Stimulated activated CD8-positive, alpha-beta memory T cell treated with anti-CD3 and anti-CD28 coated beads, Interleukin-2, amount 100 ng/mL, for 1 hour (primary cell): Measurements from ENCODE around the gene PAX8.
"Not testable (repeated sequence)": the region's sequence is repeated elsewhere in the genome, so short reads cannot be mapped to it uniquely, and the experiment has no call there.

Experiments used
- DNase-seq, 2 donors: peaks; one replicate each; pipeline ENCODE4 v3.0.0-alpha.2; 2020; ENCODE audit warnings: low read depth in 2 of 2

The PAX8 gene

DNA sequence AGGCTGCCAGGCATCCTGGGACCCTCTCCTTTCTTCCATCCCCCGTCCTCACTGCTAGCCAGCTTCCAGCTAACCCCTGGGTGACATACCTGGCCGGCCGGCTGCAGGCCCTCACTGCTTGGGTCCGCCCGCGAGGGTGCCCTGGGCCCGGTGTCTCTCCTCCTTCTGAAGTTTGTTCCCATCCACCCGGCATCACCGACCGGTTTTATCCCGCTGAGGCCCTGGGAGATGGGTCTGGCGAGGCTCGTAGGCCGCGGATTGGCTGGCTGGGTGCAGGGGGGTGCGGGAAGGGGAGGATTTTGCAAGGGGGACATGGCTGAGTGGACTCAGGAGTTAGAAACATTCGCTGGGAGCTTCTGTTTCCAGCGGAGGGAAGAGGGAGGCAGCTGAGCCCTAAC lies at the start of gene PAX8:
Gene PAX8 (minus strand): TSS at position 180 of the 398 bp plus-strand sequence. CDS start 527 bp downstream, outside the sequence.
- no peak for DNase-seq

DNA sequence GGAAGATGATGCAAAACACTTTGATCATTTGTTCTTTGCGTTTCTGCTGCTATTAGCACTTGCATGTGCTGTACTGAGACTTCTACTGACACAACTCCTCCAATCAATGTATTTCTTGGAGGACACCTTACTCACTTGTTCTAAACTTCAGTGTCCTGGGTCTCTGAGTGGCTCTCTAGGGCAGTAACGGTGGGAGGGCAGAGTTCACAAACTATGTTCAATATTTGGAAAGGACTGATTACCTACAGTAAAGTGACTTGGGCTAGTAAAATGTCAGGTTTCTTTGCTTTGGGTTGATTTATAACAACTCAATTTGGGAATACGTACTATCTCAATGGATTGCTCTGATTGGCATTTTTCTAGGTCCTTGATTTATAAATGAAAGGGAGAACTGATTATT lies 49.3 kb upstream of the PAX8 start:
- no peak for DNase-seq

DNA sequence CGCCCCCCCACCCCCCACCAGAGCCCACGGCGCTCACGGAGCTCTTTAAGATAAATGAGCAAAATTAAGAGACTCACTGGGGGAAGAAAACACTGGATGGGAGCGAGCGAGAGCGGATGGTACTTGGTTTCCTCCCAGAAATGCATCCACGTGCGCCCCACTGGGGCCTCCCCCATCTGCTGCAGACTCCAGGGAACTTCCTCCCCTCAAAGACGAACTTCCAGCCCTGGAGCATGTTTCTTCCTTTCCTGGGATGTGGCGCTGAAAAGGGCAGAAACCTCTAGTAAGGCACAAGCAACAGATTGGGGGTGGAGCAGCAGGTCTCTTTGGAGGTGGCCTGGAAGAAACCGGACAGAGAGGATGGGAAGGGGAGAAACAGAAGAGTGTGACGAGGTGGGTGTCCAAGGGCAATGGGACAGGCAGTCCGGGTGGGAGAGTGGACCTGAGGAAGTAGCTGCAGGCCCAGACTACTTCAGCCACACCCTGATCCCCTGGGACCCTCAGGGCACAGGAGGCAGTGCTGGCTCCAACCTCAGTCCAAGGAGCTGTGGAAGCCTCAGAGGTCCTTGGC lies 46.5 kb upstream of the PAX8 start:
- DNase-seq = not testable (repeated sequence)

DNA sequence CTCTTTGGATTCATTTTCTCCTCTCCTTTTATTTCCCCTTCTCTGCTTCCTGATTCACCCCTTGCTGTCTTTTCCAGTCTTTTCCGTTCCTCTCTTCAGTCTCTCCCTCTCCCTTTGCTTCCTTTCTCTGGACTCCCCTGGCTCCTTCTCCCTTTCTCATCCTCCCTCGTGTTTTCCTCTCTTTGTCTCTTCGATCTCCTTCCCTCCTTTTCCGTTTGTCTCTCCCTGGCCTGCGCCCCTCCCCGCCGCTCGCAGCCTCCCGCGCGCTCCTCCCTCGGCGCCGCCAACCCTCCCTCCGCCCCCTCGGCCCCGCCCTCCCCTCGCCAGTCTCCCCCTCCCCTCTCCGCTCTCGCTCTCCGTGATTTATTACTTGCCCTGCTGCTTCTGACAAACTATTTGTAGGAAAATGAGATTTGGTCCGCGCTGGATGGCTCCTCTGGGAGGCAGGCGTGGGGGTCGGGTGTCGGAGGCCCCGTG lies 46.0 kb upstream of the PAX8 start:
- DNase-seq = peak in 1 of 2 donors; percentile 9

DNA sequence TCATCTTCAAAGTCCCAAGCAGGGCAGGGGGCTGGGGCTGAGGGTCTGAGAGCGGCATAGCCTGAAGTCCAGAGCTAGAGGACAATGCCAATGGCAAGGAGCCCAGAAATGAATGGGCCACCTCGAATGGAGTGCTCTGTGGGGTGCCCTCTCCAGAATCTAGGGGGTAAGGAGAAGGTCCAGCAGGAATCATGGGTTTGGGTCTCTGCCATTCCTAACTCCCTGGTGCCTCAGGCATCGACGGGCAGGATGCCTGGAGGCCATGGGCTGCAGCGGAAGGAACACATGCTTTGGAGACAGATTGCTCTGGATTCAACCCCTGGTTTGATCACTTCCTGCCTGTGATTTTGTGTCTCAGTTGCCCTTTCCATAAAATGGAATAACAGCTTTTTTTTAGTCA lies 44.4 kb upstream of the PAX8 start:
- not testable (repeated sequence) for DNase-seq

DNA sequence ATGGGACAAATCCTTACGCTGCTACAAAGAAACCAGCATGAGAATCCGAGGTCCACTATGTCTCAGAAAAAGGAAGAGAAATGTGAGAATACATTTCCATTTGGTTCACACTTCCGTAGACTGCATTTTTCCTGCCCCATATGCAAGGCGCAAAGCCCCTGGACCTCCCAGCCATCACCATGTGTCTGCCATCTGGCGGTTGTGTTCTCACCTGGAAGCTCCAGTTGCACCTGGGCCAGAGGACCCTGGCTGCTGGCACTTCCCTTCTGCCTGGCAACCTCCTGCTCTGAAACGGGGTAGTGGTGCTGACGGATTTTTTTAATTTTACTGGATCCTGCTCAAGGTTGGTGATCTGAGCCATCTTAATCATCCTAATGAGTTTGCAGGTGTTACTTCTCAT lies 41.4 kb upstream of the PAX8 start:
- DNase-seq = not testable (repeated sequence)

DNA sequence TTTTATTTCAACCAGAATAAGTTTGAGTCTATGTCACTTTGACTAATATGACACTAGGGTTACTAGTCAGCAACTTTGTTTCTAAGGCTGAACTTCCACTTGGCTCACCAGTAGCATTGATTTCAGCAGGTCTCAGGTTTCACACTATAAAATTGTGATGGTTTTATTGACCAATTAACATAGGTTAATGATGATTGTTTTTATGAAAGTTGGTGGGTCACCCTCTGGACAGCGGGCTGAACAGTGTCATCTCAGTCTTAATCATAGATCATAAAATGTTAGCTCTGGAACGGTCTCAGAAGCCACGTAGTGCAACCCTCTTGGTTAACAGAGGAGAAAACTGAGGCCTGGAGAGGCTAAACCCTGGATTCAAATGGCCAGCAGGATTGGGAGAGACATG lies 40.2 kb upstream of the PAX8 start:
- DNase-seq = not testable (repeated sequence)

DNA sequence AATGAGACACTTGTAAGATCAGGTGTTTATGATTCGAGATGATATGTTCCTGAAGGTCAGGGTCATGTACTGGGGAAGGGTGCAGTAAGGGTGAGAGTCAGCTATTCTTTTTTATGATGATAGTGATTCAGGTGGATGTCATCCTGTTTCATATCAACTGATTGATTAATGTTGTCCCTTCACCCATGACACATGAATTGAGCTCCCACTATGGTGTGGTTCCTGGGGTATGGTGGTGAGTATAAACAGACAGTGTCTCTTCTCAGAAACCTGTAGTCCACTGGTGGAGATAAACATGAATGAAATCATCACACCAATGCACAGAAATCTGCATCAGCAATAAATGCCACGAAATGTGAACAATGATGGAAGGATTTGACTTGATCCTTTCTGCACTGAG lies 37.4 kb upstream of the PAX8 start:
- DNase-seq = no peak

DNA sequence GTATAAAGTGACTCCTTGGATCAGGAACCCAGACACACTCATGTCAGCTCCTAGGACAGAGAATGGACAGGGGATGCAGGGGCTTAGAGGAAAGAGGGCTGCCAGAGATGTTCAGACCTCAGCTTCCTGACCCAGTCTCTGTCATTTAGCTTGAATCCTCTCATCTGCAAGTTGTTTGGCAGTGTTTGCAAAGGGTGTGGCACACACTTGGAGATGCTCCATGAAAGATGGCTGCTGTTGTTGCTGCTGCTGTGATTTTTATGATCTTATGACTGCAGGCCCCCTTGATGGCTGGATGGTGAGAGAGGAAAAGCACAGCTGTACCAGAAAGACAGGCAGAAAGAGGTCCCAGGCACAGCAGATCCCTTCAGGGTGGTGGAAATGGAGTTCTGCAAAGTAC lies 35.9 kb upstream of the PAX8 start:
- DNase-seq = not testable (repeated sequence)

DNA sequence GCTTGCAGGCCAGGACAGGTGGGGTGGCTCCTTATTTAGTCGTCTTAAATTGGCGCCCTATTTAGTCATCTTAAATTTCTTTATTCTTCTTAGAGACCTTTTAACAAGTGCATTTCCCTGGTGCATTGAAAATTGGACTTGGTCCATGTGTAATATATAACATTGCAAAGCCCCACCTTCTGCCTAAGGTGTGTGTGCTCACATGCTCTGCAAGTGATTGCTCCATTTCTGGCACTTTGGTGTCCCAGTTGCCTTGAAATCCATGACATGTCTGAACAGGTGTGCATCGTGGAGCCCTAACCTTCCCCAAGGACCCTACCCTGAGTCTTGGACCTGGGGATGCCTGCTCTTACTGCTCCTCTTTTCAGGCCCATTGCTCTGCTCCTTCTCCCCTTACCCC lies 35.5 kb upstream of the PAX8 start:
- not testable (repeated sequence) for DNase-seq

DNA sequence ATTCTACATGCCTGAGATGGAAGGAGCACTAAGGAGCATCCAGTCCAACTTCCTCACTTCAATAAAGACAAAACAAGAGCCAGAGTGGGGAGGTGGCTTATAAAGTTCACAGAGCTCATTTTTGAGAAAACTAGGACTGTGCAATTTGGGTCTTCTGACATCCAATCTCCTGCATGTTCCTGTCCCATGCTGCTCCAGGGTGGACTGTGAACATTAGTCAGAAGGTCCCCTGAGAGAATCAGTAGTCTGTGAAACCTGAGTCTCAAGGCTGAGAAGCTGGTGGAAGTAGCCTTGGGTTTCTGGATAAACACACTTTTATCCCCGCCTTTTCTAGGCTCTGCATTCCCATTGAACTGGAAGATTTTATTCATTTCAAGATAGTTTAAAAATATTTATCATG lies 33.1 kb upstream of the PAX8 start:
- not testable (repeated sequence) for DNase-seq

DNA sequence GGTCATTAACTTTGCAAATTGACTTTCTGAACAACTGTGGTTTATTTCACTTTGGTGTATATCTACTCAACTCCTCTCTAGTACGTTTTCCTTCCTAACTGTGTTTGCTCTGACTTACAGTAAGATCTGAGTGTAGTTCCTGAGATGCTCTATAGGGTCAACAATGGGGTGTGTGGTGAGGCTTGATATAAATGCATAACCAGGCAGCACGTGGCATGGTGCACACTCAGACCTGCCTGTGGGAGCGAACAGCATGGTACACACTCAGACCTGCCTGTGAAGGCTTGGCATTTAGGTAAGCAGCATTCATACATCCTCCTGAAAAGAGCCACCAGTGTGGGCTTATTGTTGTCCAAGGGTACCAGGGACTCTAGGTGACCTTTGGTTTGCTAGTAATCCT lies 32.5 kb upstream of the PAX8 start:
- not testable (repeated sequence) for DNase-seq

DNA sequence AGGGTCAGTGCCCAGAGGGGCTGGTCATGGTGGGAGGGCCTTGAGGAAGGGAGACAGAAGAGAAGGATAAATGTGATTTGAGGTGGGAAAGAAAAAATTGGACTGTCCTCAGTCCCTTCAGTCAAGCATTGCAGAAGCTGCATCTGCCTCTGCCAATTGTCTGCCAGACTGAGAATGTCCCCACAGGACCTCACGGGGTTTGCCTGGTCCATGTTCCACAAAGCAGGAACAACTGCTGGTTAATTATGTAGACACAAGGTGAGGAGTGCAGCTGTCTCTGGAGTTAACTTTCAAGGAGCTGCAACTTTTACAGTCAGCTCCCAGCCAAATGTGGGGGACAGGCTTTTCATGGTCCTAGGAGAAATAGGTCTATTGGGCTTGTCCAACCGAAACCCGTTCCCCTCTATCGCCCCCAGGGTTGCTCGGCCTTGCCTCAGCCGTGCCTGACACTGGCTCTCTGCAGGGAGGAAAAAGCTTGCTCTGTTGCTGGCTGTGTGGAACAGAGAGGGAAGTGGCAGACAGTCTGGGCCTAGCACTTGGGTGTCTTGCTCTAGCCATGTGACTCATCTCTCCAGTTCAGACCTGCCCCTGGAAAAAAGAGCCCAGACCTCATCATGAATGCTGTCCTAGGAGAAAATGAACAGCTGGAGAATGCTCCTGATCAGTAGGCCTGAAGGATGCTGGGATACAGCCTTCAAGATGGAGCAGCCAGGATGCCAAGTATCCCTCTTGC lies 31.1 kb upstream of the PAX8 start:
- no peak for DNase-seq

DNA sequence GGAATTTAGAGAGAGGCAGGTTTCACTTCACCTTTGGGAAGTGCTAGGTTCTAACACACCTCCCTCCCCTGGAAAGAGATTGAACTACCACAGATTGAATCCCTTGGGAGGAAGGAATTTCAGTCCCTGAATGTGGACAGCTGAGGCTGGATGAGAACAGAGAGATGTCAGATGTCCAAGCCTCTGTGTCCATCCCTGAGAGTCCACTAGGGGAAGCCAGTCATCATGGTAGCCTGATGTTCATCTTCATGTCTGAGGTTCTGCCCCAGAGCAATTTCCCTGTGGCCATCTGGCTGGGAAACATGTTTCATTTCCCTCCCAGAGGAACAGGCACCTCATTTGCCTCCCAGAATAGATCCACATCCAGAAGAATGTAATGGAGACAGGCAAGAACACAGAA lies 30.1 kb upstream of the PAX8 start:
- not testable (repeated sequence) for DNase-seq

DNA sequence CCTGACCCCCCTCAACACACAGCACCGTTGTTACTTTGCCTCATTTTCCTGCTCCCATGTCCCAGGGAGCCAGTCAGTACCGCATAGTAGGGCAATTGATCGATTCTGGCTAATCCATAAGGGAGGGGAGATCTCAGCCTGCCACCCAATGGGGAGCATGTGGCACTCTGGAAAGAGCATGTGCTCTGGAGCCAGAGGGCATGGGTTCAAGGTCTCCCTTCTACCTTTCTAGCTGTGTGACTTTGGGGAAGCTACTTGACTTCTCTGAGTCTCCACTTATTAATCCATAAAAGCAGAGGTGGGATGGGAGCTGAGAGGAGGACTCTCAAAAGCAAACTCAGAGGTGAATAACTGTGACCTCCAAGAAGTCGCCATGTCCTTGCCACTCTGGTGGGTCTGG lies 27.5 kb upstream of the PAX8 start:
- not testable (repeated sequence) for DNase-seq

DNA sequence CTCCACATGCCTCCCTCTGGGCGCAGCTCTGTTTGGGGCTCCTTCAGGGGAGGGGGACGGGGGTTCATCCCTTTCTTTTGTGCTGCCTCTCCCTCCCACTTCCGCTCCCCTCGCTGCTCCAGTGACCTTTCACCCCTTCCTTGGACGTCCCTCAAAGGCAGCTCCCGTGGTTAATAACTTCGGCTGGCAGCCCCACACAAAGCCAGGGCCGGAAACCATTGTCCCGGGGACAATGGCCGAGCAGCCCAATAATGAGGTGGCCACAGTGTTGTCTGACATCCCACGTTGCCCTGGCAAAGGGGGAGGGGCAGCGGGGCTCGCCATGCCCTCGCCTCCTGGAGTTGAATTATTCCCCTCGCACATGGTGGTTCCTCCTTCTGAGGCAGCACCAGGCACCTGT lies 27.0 kb upstream of the PAX8 start:
- DNase-seq = not testable (repeated sequence)

DNA sequence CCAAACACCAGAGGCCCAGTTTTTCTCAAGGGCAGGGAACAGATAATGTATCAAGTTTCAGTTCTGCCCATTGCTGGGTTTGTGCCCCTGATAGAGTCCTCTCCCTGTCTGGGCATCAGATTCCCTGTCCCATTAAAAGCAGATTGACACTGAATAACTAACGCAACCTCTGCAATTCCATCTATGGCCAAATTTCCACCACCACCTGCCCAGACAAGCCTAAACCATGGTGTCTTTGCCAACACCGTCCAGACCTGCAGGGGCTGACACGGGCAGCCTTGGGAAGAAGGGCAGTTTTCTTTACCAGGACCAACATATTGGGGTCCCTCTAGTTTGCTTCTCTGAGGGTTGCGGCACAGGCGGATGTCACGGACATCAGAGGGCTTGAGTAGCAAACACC lies 26.4 kb upstream of the PAX8 start:
- no peak for DNase-seq

DNA sequence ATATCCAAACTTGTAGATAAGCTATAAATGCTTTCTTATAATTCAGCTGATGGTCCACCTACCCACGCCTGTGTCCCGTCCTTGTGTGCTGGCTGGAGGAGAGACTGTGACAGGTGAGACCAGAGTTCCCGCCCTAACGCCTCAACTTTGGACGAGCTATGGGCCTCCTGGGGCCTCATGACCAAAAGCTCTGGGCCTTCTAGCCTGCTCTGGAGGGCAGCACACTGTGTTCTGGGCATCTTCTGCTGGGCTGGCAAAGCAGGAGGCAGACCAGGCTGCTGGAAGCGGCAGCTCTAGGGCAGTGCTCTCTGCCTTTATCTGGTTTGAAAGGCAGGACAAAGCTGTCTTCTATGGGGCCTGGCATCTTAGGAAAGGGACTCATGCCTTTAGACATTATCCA lies 26.0 kb upstream of the PAX8 start:
- no peak for DNase-seq

DNA sequence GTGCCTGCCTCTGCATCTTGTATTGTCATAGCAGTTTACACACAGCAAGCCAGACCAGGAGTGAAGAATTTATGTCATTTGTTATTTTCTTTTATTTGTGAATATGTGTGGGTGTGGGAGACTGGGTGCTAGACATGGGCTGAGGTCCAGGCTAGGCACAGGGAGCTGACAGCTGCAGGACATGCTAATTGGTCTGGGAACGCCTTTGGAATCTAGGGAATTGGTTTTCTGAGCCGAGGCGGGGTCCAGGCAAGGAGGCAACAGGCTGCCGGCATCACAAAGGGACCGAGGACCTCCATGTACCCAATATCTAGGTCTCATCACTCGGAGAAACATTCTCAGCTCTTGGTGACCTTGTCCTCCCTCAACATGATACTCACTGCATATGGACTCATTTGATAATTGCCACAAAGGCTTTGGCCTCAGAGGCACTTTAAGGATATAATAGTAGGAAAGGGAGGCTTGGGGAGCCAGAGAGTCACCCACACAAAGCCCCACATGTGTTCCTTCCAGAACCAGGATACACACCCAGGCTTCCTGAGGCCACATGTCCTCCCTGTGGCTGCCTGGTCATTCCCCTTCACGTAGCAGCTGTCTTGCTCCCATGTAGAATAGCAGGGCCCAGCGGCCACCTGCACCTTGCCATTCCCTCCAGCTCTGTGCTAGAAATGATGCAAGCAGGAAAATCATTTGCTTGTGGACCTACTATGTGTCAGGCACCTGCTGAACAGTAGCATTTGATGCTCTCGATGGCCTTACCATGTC lies 23.7 kb upstream of the PAX8 start:
- DNase-seq = not testable (repeated sequence)

DNA sequence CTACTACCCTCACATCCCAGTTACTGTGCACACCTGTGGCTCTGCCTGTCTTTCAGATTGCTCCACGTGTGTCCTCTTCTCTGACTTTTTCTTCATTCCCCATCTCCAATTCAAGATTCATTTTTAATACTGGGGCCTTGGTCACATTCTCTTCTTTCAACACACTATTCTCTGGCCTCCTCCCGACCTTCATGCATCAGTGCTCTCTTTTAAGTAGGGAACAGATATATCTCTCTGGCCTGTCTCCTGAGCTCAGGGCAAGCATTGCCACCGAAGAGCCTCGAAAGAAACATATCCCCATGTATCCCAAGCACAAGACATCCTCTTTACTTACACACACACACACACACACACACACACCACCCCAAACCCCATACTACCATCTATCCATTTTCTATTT lies 21.6 kb upstream of the PAX8 start:
- no peak for DNase-seq

DNA sequence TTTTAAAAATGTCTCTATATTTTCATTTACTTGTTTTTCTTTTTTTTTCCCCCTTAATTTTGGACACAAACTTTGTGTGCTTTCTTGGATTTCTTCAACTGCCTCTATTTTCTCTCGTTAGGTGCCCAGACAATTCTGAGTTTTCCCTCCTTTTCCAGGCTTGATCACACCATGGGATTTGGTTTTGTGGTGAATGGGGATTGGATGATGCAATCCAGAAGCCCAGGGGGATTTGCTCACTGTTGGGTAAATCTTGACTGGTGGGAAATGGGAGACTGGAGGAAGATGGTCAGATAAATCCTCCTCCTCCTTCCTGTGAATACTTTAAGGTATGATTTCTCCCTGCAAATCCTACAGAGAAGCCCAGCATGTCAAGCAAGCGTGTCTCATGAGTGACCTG lies 19.5 kb upstream of the PAX8 start:
- no peak for DNase-seq

DNA sequence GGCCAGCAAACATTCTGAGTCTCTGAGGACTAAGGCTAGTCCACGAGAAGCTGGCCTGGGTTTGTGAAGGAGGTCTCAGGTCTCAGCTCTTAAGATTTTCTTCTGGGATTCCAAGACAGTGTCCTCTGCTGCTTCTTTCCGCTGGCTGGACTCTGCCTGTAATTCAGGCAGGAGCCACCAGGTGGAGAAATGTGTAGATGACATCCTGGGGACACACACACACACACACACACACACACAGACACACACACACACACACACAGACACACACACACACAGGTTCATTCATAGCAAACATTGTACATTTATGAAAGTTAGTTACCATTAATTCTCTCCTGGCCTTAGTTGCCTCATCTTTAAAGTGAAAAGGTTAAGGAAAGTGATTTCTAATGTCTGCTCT lies 18.9 kb upstream of the PAX8 start:
- DNase-seq = not testable (repeated sequence)

DNA sequence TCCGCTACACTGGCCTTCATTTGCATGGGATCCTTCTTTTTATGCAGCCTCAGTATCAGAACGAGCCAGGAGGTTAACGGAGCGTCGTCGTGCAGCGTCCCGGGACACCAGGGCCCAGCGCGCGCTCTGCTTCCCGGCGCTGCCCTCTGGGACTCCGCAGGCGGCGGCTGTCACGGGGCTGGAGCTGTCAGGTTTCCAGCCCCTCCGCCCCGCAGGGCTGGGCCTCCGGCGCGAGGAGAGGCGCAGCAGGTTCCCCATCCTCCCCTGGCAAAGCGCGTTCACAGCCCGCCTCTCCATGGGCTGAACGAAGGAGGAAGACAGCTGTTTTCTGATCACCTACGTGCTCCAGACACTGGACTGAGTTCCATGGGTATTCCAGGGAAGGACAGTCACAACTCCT lies 12.5 kb upstream of the PAX8 start:
- no peak for DNase-seq
